ENCODE measurements around the gene LSM2.

LSM2 gene

GRCh38 chr6:31781244-31782125, 25.3 kb downstream of the LSM2 start:
- H4K20me1 ChIP-seq (ENCODE audit: insufficient read depth, low read length): no peaks in the 10 kb centered on the region
- no peak overlapping the region for H2AFZ ChIP-seq (ENCODE audit: low read length)
- H3K27me3 ChIP-seq (replicated peaks; ENCODE audit: insufficient read depth, low read length): no peaks in the 10 kb centered on the region
- no peak overlapping the region for H3K4me2 ChIP-seq (ENCODE audit: low read depth, low read length)
- H3K36me3 ChIP-seq (replicated peaks; ENCODE audit: insufficient read depth, low read length): peaks cover 24% of the 10 kb centered on the region
- H3K9ac ChIP-seq (ENCODE audit: low read length): no peak overlapping the region
- H3K9me2 ChIP-seq (replicated peaks; ENCODE audit: insufficient read depth, low read length): no peaks in the 10 kb centered on the region
- H3K79me2 ChIP-seq (ENCODE audit: low read length): peaks cover 57% of the 10 kb centered on the region
- H3K9me3 ChIP-seq (replicated peaks; ENCODE audit: insufficient read depth, low read length): no peaks in the 10 kb centered on the region
- no peak for DNase-seq
- peaks cover 33% of the 10 kb centered on the region for H3F3A ChIP-seq (ENCODE audit: insufficient read depth, low read length)
- H3K27ac ChIP-seq (ENCODE audit: low read length): no peak overlapping the region
- H3K4me3 ChIP-seq (ENCODE audit: low read length): no peak overlapping the region
- no peak for TF ChIP-seq EZH2 (optimal IDR thresholded peaks at IDR 0.05; ENCODE audit: low read depth, low read length)
- TF ChIP-seq CTCF (IDR thresholded peaks at IDR 0.05; ENCODE audit: low read length): no peak
- TF ChIP-seq EZH2phosphoT487 (IDR thresholded peaks at IDR 0.05; ENCODE audit: low read length): no peak
- H3K4me1 ChIP-seq (ENCODE audit: low read length): peaks cover 19% of the 10 kb centered on the region

GRCh38 chr6:31780507-31781243, 26.1 kb downstream of the LSM2 start:
- no peak overlapping the region for H3K4me2 ChIP-seq (ENCODE audit: low read depth, low read length)
- no peak for DNase-seq
- H3F3A ChIP-seq (ENCODE audit: insufficient read depth, low read length): peaks cover 33% of the 10 kb centered on the region
- H4K20me1 ChIP-seq (ENCODE audit: insufficient read depth, low read length): no peaks in the 10 kb centered on the region
- TF ChIP-seq EZH2 (optimal IDR thresholded peaks at IDR 0.05; ENCODE audit: low read depth, low read length): no peak
- no peak for TF ChIP-seq CTCF (IDR thresholded peaks at IDR 0.05; ENCODE audit: low read length)
- no peak for TF ChIP-seq EZH2phosphoT487 (IDR thresholded peaks at IDR 0.05; ENCODE audit: low read length)
- no peaks in the 10 kb centered on the region for H3K9me2 ChIP-seq (replicated peaks; ENCODE audit: insufficient read depth, low read length)
- no peaks in the 10 kb centered on the region for H3K27me3 ChIP-seq (replicated peaks; ENCODE audit: insufficient read depth, low read length)
- no peak overlapping the region for H3K9ac ChIP-seq (ENCODE audit: low read length)
- peaks cover 24% of the 10 kb centered on the region for H3K36me3 ChIP-seq (replicated peaks; ENCODE audit: insufficient read depth, low read length)
- H3K4me1 ChIP-seq (ENCODE audit: low read length): peaks cover 27% of the 10 kb centered on the region
- no peaks in the 10 kb centered on the region for H3K9me3 ChIP-seq (replicated peaks; ENCODE audit: insufficient read depth, low read length)
- peaks cover 58% of the 10 kb centered on the region for H3K79me2 ChIP-seq (ENCODE audit: low read length)
- H3K27ac ChIP-seq (ENCODE audit: low read length): no peak overlapping the region
- no peak overlapping the region for H2AFZ ChIP-seq (ENCODE audit: low read length)
- H3K4me3 ChIP-seq (ENCODE audit: low read length): no peak overlapping the region

- Histone ChIP-seq H3K36me3 (replicated peaks; ENCODE audit: insufficient read depth, low read length) (peaks cover 19% of the 10 kb centered on the region), H3K9ac (ENCODE audit: low read length) (no peak overlapping the region), H2AFZ (ENCODE audit: low read length) (no peak overlapping the region), H3K27ac (ENCODE audit: low read length) (no peak overlapping the region), H4K20me1 (ENCODE audit: insufficient read depth, low read length) (no peaks in the 10 kb centered on the region), H3K9me2 (replicated peaks; ENCODE audit: insufficient read depth, low read length) (no peaks in the 10 kb centered on the region), H3K27me3 (replicated peaks; ENCODE audit: insufficient read depth, low read length) (no peaks in the 10 kb centered on the region), H3F3A (ENCODE audit: insufficient read depth, low read length) (peaks cover 33% of the 10 kb centered on the region), H3K9me3 (replicated peaks; ENCODE audit: insufficient read depth, low read length) (no peaks in the 10 kb centered on the region), H3K4me1 (ENCODE audit: low read length) (peaks cover 30% of the 10 kb centered on the region), H3K4me3 (ENCODE audit: low read length) (no peak overlapping the region), H3K4me2 (ENCODE audit: low read depth, low read length) (no peak overlapping the region), H3K79me2 (ENCODE audit: low read length) (peaks cover 52% of the 10 kb centered on the region)
- DNase-seq: no peak
- TF ChIP-seq EZH2 (optimal IDR thresholded peaks at IDR 0.05; ENCODE audit: low read depth, low read length): no peak
- TF ChIP-seq EZH2phosphoT487 (IDR thresholded peaks at IDR 0.05; ENCODE audit: low read length): no peak
- no peak for TF ChIP-seq CTCF (IDR thresholded peaks at IDR 0.05; ENCODE audit: low read length)
These were observed 26.9 kb downstream of the LSM2 start for GRCh38 chr6:31779908-31780307.
